GM18505 (cell line): ENCODE results near the gene GPX5.
A peak's percentile ranks its signal among the peaks of the same experiment; 100 is the strongest.

Source experiments
- ATAC-seq: cut with Tn5 transposase; IDR thresholded peaks from one replicate; pipeline ENCODE4 v1.9.1; 2021; ENCODE audit not compliant: unreplicated experiment
- POLR2A ChIP-seq: IDR thresholded peaks from 4 replicates; pipeline ENCODE4 v1.6.1; 2011; ENCODE audit warnings: borderline replicate concordance; ENCODE audit not compliant: insufficient read depth, insufficient read length; ENCODE audit errors: extremely low read depth

Gene GPX5

GRCh38 chr6:28525496-28526039 is at the start of gene GPX5:
Gene GPX5, plus strand, starts transcription at chr6:28525881. Its CDS starts 133 bp downstream, at chr6:28526014.
- no peak for TF ChIP-seq POLR2A
- no peak for ATAC-seq

GRCh38 chr6:28478518-28478917 is 47.2 kb upstream of the GPX5 start:
- TF ChIP-seq POLR2A, result no peak
- no peak for ATAC-seq

- no peak for ATAC-seq
- TF ChIP-seq POLR2A, result no peak
These were observed 45.3 kb upstream of the GPX5 start for GRCh38 chr6:28480253-28480932.

GRCh38 chr6:28485482-28485881 is 40.2 kb upstream of the GPX5 start:
- ATAC-seq, result no peak
- no peak for TF ChIP-seq POLR2A

DNA sequence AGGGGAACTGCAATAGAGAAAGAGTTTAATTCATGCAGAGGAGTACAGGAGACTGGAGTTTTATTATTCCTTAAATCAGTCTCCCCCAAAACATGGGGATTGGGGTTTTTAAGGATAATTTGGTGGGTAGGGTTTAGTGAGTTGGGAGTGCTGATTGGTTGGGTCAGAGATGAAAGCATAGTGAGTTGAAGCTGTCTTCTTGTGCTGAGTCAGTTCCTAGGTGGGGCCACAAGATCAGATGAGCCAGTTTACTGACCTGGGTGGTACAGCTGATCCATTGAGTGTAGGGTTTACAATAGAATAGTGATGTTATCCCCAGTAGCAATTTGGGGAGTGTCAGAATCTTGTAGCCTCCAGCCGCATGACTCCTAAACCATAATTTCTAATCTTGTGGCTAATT is 39.1 kb upstream of the GPX5 start:
- ATAC-seq, result no peak
- TF ChIP-seq POLR2A, result no peak

GRCh38 chr6:28486988-28487742 is 38.5 kb upstream of the GPX5 start:
- no peak for ATAC-seq
- TF ChIP-seq POLR2A, result no peak

DNA sequence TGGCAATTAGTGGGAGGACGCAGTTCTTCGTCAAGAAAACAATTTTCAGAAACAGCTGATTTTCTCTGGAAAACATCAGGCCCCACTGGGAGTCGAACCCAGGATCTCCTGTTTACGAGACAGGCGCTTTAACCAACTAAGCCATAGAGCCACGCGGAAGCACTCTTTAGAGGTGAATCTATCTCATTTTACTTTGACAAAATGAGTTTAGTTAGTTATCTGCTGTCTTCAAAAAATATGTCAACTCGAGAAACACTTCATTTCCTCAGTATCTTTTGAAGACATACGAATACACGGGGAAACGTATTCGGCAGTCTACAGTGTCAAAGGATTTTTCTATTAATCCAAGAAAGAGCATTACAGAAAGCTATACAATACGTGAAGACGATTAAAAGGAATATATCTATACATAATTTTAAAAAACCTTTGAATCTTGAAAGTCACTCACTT is 36.7 kb upstream of the GPX5 start:
- TF ChIP-seq POLR2A, result no peak
- no peak for ATAC-seq

DNA sequence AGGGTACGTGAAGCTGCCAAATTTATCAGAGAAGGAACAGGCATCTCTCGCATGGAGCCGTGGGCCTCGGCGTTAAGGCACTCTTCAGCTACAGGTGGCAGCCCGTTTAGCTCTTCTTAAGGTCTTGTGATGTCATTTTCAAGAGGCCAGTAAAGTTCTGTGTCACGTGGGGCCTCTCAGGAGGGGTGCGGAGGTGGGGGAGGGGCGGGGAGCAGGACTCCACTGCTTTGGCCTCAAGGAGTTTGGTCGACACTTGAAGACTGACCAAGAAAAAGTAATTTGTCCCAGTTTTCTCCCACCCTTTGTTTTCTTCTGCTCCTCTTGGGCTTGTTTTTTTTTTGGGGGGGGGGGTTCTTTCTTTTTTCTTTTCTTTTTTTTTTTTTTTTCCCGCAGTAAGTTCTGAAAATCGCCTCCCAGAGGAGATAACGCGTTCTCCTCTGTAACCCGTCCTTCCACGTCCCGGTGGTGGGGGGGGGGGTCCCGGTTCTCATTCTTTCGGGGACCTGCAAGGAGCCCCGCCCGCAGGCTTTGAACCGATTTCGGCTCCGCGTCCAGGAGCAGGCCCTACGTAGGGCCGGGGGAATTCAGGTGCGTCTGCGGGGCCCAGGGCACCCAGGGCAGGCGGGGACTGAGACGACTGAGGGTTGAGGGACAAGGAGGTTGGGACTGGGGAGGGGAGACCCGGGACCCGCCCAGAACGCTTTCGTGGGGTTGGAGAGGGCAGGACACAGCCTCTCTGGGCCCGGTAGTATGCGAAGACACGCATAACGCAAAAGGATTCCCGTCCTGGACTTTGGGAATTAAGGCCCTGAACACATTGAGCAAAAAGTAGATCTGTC is 36.1 kb upstream of the GPX5 start:
- ATAC-seq, result peak; percentile 59

DNA sequence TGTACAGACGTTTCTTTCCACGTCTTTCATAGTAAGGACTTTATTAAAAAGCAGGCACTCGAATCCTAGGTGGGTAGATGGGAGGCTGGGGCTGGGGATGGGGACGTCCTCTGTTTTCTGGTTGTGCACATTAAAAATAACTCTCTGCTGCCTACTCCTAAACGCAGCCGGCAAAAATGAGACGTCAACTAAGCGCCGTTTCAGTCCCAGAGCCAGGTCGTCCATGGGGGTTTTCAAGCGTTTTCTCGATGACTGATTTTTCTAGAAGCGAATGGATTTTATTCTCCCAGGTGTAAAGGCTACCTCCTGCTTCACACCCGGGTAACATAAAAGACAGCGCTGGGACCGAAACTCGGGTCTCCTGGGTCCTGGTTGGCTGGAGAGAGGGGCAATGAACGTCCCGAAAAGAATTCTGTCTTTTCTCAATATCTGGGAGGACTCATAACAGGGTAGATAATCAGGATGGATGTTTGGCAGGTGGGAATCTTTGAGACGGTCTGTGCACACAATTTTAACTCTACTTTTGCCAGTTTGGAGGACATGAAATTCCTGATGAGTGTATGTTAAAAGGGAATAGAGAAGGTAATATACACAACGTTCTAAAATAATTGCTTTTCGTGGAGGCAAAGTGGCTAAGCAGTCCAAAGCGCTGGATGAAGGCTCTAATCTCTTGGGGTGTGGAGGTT is 35.3 kb upstream of the GPX5 start:
- TF ChIP-seq POLR2A, result no peak
- no peak for ATAC-seq

More for the DNA sequence above, 36.1 kb upstream of the GPX5 start:
- TF ChIP-seq POLR2A, result peak; percentile 37

- no peak for ATAC-seq
- no peak for TF ChIP-seq POLR2A
These were observed 33.7 kb upstream of the GPX5 start for GRCh38 chr6:28491984-28492317.

- TF ChIP-seq POLR2A, result no peak
- ATAC-seq, result no peak
These were observed 29.4 kb upstream of the GPX5 start for GRCh38 chr6:28496099-28496779.

GRCh38 chr6:28497306-28497705 is 28.4 kb upstream of the GPX5 start:
- no peak for TF ChIP-seq POLR2A
- no peak for ATAC-seq
